ENCODE results near the gene P2RY6.
"Not testable (repeated sequence)": the region's sequence is repeated elsewhere in the genome, so short reads cannot be mapped to it uniquely, and the experiment has no call there.

The P2RY6 gene

GRCh38 chr11:73271936-73272679, at the start of gene P2RY6:
Gene P2RY6 (plus strand): TSS chr11:73272338. CDS start chr11:73296519, 24,181 bp downstream.
- no peak for TF ChIP-seq JUND (IDR thresholded peaks at IDR 0.05; ENCODE audit: low read depth)
- in situ Hi-C loops (cut with HindIII; ENCODE audit: low pct_unique_long_range_greater_than_20kb, low sequenced_read_pairs), result no loop called here
- peak; percentile 82 to 98 for DNase-seq (ENCODE audit: low read depth in 1 of 2, low spot score in 1 of 2)

- no peak for TF ChIP-seq JUND (IDR thresholded peaks at IDR 0.05; ENCODE audit: low read depth)
- in situ Hi-C loops (cut with HindIII; ENCODE audit: low pct_unique_long_range_greater_than_20kb, low sequenced_read_pairs), result no loop called here
- DNase-seq (ENCODE audit: low read depth in 1 of 2, low spot score in 1 of 2), result no peak
These were observed 48.0 kb upstream of the P2RY6 start for GRCh38 chr11:73223998-73224730.

- peak in 1 of 2 experiments; percentile 74 for DNase-seq (ENCODE audit: low read depth in 1 of 2, low spot score in 1 of 2)
- in situ Hi-C loops (cut with HindIII; ENCODE audit: low pct_unique_long_range_greater_than_20kb, low sequenced_read_pairs), result no loop called here
- no peak for TF ChIP-seq JUND (IDR thresholded peaks at IDR 0.05; ENCODE audit: low read depth)
These were observed 47.0 kb upstream of the P2RY6 start for GRCh38 chr11:73225001-73225686.

GRCh38 chr11:73225851-73226250, 46.3 kb upstream of the P2RY6 start:
- no peak for DNase-seq (ENCODE audit: low read depth in 1 of 2, low spot score in 1 of 2)
- TF ChIP-seq JUND (IDR thresholded peaks at IDR 0.05; ENCODE audit: low read depth), result no peak
- in situ Hi-C loops (cut with HindIII; ENCODE audit: low pct_unique_long_range_greater_than_20kb, low sequenced_read_pairs), result no loop called here

GRCh38 chr11:73226297-73227006, 45.7 kb upstream of the P2RY6 start:
- in situ Hi-C loops (cut with HindIII; ENCODE audit: low pct_unique_long_range_greater_than_20kb, low sequenced_read_pairs), result no loop called here
- no peak for TF ChIP-seq JUND (IDR thresholded peaks at IDR 0.05; ENCODE audit: low read depth)
- no peak for DNase-seq (ENCODE audit: low read depth in 1 of 2, low spot score in 1 of 2)

- DNase-seq (ENCODE audit: low read depth in 1 of 2, low spot score in 1 of 2), result peak; percentile 90 to 96
- no peak for TF ChIP-seq JUND (IDR thresholded peaks at IDR 0.05; ENCODE audit: low read depth)
- in situ Hi-C loops (cut with HindIII; ENCODE audit: low pct_unique_long_range_greater_than_20kb, low sequenced_read_pairs), result no loop called here
These were observed 44.4 kb upstream of the P2RY6 start for GRCh38 chr11:73227571-73228211.

- peak; percentile 47 to 76 for DNase-seq (ENCODE audit: low read depth in 1 of 2, low spot score in 1 of 2)
- TF ChIP-seq JUND (IDR thresholded peaks at IDR 0.05; ENCODE audit: low read depth), result no peak
- in situ Hi-C loops (cut with HindIII; ENCODE audit: low pct_unique_long_range_greater_than_20kb, low sequenced_read_pairs), result no loop called here
These were observed 43.6 kb upstream of the P2RY6 start for GRCh38 chr11:73228268-73229134.

- no peak for TF ChIP-seq JUND (IDR thresholded peaks at IDR 0.05; ENCODE audit: low read depth)
- DNase-seq (ENCODE audit: low read depth in 1 of 2, low spot score in 1 of 2), result no peak
- in situ Hi-C loops (cut with HindIII; ENCODE audit: low pct_unique_long_range_greater_than_20kb, low sequenced_read_pairs), result no loop called here
These were observed 42.7 kb upstream of the P2RY6 start for GRCh38 chr11:73229321-73229895.

GRCh38 chr11:73229896-73230875, 42.0 kb upstream of the P2RY6 start:
- no peak for TF ChIP-seq JUND (IDR thresholded peaks at IDR 0.05; ENCODE audit: low read depth)
- DNase-seq (ENCODE audit: low read depth in 1 of 2, low spot score in 1 of 2), result no peak
- in situ Hi-C loops (cut with HindIII; ENCODE audit: low pct_unique_long_range_greater_than_20kb, low sequenced_read_pairs), result no loop called here

- in situ Hi-C loops (cut with HindIII; ENCODE audit: low pct_unique_long_range_greater_than_20kb, low sequenced_read_pairs), result no loop called here
- no peak for TF ChIP-seq JUND (IDR thresholded peaks at IDR 0.05; ENCODE audit: low read depth)
- DNase-seq (ENCODE audit: low read depth in 1 of 2, low spot score in 1 of 2), result no peak
These were observed 41.2 kb upstream of the P2RY6 start for GRCh38 chr11:73230931-73231330.

- in situ Hi-C loops (cut with HindIII; ENCODE audit: low pct_unique_long_range_greater_than_20kb, low sequenced_read_pairs); DNase-seq (ENCODE audit: low read depth in 1 of 2, low spot score in 1 of 2): not testable (repeated sequence)
These were observed 39.7 kb upstream of the P2RY6 start for GRCh38 chr11:73232487-73232886.

All from T47D (cell line).